Liver (tissue), 9 donors: ENCODE data around the gene MAGEB17. TPM values are rescaled to one million over a fixed set of nuclear protein-coding genes. Genes with fewer than 3 reads are reported as not detected.

Experiments used
- DNase-seq: peaks from one replicate; pipeline ENCODE4 v3.0.0-alpha.2; 2017; ENCODE audit warnings: low spot score
- H3K27ac ChIP-seq, 2 donors: one replicate each; pipeline ENCODE4 v1.7.0; 2013; ENCODE audit warnings: inconsistent platforms in 2 of 2, low read length in 2 of 2, control low read depth in 1 of 2, low read depth in 1 of 2, mild to moderate bottlenecking in 1 of 2
- H3K27me3 ChIP-seq, 4 donors: one replicate each; pipeline versions ENCODE4 v1.6.1 to v1.7.0; 2013; ENCODE audit warnings: low read length in 3 of 4, inconsistent platforms in 1 of 4, mild to moderate bottlenecking in 1 of 4, moderate library complexity in 1 of 4; ENCODE audit not compliant: control insufficient read depth in 4 of 4, insufficient read depth in 4 of 4
- H3K36me3 ChIP-seq, 4 donors: one replicate each; pipeline versions ENCODE4 v1.6.1 to v1.7.0; 2013; ENCODE audit warnings: low read length in 3 of 4, mild to moderate bottlenecking in 3 of 4, low read depth in 1 of 4, moderate library complexity in 1 of 4; ENCODE audit not compliant: control insufficient read depth in 4 of 4, insufficient read depth in 3 of 4
- H3K4me1 ChIP-seq, 4 donors: one replicate each; pipeline versions ENCODE4 v1.6.1 to v1.7.0; 2013; ENCODE audit warnings: low read length in 3 of 4, mild to moderate bottlenecking in 3 of 4, moderate library complexity in 1 of 4; ENCODE audit not compliant: control insufficient read depth in 4 of 4, insufficient read depth in 4 of 4
- H3K4me3 ChIP-seq, 3 donors: one replicate each; pipeline versions ENCODE4 v1.6.1 to v1.7.0; 2013; ENCODE audit warnings: low read length in 3 of 3, control low read depth in 1 of 3, low read depth in 1 of 3, mild to moderate bottlenecking in 1 of 3
- H3K9ac ChIP-seq, 2 donors: one replicate each; pipeline ENCODE4 v1.7.0; 2013; ENCODE audit warnings: low read length in 2 of 2, mild to moderate bottlenecking in 2 of 2, moderate library complexity in 2 of 2, control low read depth in 1 of 2, low read depth in 1 of 2
- H3K9me3 ChIP-seq, 4 donors: one replicate each; pipeline versions ENCODE4 v1.6.1 to v1.7.0; 2013; ENCODE audit warnings: low read length in 3 of 4; ENCODE audit not compliant: control insufficient read depth in 4 of 4
- ATF3 ChIP-seq: IDR thresholded peaks from 2 replicates; pipeline ENCODE4 v1.6.1; 2016; ENCODE audit warnings: antibody characterized with exemption
- EGR1 ChIP-seq, 2 donors: IDR thresholded peaks; 2 replicates each; pipeline ENCODE4 v1.6.1; 2016 to 2018; ENCODE audit warnings: antibody characterized with exemption in 2 of 2, low read depth in 2 of 2
- FOXA1 ChIP-seq: IDR thresholded peaks from 2 replicates; pipeline ENCODE4 v1.6.1; 2016; ENCODE audit warnings: antibody characterized with exemption
- FOXA2 ChIP-seq: IDR thresholded peaks from 2 replicates; pipeline ENCODE4 v1.6.1; 2016; ENCODE audit warnings: antibody characterized with exemption
- GABPA ChIP-seq, 2 donors: IDR thresholded peaks in 1 of 2; conservative IDR thresholded peaks in 1 of 2; 2 replicates each; pipeline ENCODE4 v1.6.1; 2016; ENCODE audit warnings: antibody characterized with exemption in 2 of 2, mild to moderate bottlenecking in 1 of 2, moderate library complexity in 1 of 2
- JUND ChIP-seq, 2 donors: IDR thresholded peaks; 2 replicates each; pipeline ENCODE4 v1.6.1; 2016; ENCODE audit warnings: antibody characterized with exemption in 2 of 2
- NR2F2 ChIP-seq: IDR thresholded peaks from 2 replicates; pipeline ENCODE4 v1.6.1; 2016; ENCODE audit warnings: antibody characterized with exemption
- RAD21 ChIP-seq, 2 donors: IDR thresholded peaks; 2 replicates each; pipeline ENCODE4 v1.6.1; 2016; ENCODE audit warnings: antibody characterized with exemption in 2 of 2, mild to moderate bottlenecking in 2 of 2
- REST ChIP-seq: IDR thresholded peaks from 2 replicates; pipeline ENCODE4 v1.6.1; 2016; ENCODE audit warnings: antibody characterized with exemption, mild to moderate bottlenecking
- RXRA ChIP-seq, 2 donors: IDR thresholded peaks; 2 replicates each; pipeline ENCODE4 v1.6.1; 2017 to 2018; ENCODE audit warnings: antibody characterized with exemption in 2 of 2, mild to moderate bottlenecking in 1 of 2
- SP1 ChIP-seq: IDR thresholded peaks from 2 replicates; pipeline ENCODE4 v1.6.1; 2018; ENCODE audit warnings: antibody characterized with exemption, mild to moderate bottlenecking
- YY1 ChIP-seq: IDR thresholded peaks from 2 replicates; pipeline ENCODE4 v1.6.1; 2016; ENCODE audit warnings: antibody characterized with exemption, mild to moderate bottlenecking
- ZBTB33 ChIP-seq: IDR thresholded peaks from 2 replicates; pipeline ENCODE4 v1.6.1; 2016; ENCODE audit warnings: antibody characterized with exemption
- WGBS: extraction: QIAGEN DNeasy Blood & Tissue Kit; methylation state at CpG from one replicate; pipeline ENCODE4 v1.1.7; 2013; 5-methylcytosine and 5-hydroxymethylcytosine counted together
- polyA plus RNA-seq, 2 donors: library from polyadenylated mRNA; stranded (reverse) in 1 of 2; unstranded in 1 of 2; fragments of 200-250 nt in 1 of 2; fragments of >200 nt in 1 of 2; fragmentation: Nextera tagmentation in 1 of 2; extraction: Ambion mirVana in 1 of 2; gene quantifications; one replicate each; pipeline versions ENCODE4 v1.2.1 to v1.2.3, GENCODE V29; 2013 to 2015
- total RNA-seq, 2 donors: library from RNA; depleted of rRNA; stranded (reverse); fragments of >200 nt; gene quantifications; one replicate each; pipeline ENCODE4 v1.2.3, GENCODE V29; 2014
- donor health status: healthy.
- donor health status: healthy.
- donor health status: healthy.
- donor health status: healthy.
- donor health status: healthy.

MAGEB17 gene
- total RNA-seq (not detected), polyA plus RNA-seq (not detected)

- no peaks in the 10 kb centered on the region for H3K4me1 ChIP-seq
- H3K27ac ChIP-seq: no peak within 1 kb of the TSS
- H3K9me3 ChIP-seq: no peaks in the 10 kb centered on the region
- no peak for TF ChIP-seq RAD21 (IDR thresholded peaks at IDR 0.05)
- TF ChIP-seq FOXA1: no peak
- TF ChIP-seq JUND (IDR thresholded peaks at IDR 0.05): no peak
- TF ChIP-seq ZBTB33: no peak
- TF ChIP-seq GABPA (IDR thresholded peaks at IDR 0.05 in 1 of 2, conservative IDR thresholded peaks at IDR 0.05 in 1 of 2): no peak
- TF ChIP-seq YY1: no peak
- no peak for TF ChIP-seq FOXA2
- no peak for TF ChIP-seq ATF3
- no peak for TF ChIP-seq NR2F2
- H3K36me3 ChIP-seq: no peaks in the 10 kb centered on the region
- no peaks in the 10 kb centered on the region for H3K27me3 ChIP-seq
- H3K4me3 ChIP-seq: no peak within 1 kb of the TSS
- 55% methylated on average over 5 of the region's 5 CpGs for WGBS
- DNase-seq: no peak
- no peak within 1 kb of the TSS for H3K9ac ChIP-seq
These were observed at the start of gene MAGEB17 for GRCh38 chrX:16167181-16167580. Gene MAGEB17 (plus strand): TSS chrX:16167481. CDS start chrX:16170383, 2,902 bp downstream.

- Histone ChIP-seq H3K4me3 (no peak overlapping the region), H3K27me3 (no peaks in the 10 kb centered on the region), H3K36me3 (no peaks in the 10 kb centered on the region), H3K4me1 (peaks cover 0 to 5% (median 0%) of the 10 kb centered on the region in 4 donors), H3K9me3 (peaks cover 0 to 8% (median 0%) of the 10 kb centered on the region in 4 donors), H3K27ac (no peak overlapping the region), H3K9ac (no peak overlapping the region)
- no peak for DNase-seq
- 67% methylated on average over 5 of the region's 5 CpGs for WGBS
- TF ChIP-seq SP1 (no peak), FOXA2 (no peak), EGR1 (IDR thresholded peaks at IDR 0.05; ENCODE audit: low read depth in 2 of 2) (no peak), GABPA (IDR thresholded peaks at IDR 0.05 in 1 of 2, conservative IDR thresholded peaks at IDR 0.05 in 1 of 2) (no peak), NR2F2 (no peak), ZBTB33 (no peak), RXRA (IDR thresholded peaks at IDR 0.05) (no peak), RAD21 (IDR thresholded peaks at IDR 0.05) (no peak), REST (no peak)
These were observed 47.7 kb upstream of the MAGEB17 start for GRCh38 chrX:16119353-16120220.
